DOHH2 (cell line): ENCODE results near the gene ENTPD7.

ENCODE experiments used
- CTCF ChIP-seq: fragments of 200-600 bp; sonication (generic); IDR thresholded peaks from one replicate; pipeline ENCODE4 v1.5.1; 2014; ENCODE audit warnings: antibody characterized with exemption, mild to moderate bottlenecking, low read depth, low read length; ENCODE audit not compliant: poor library complexity, severe bottlenecking
- EZH2phosphoT487 ChIP-seq: fragments of 200-600 bp; sonication (generic); IDR thresholded peaks from 2 replicates; pipeline ENCODE4 v1.6.1; 2017; ENCODE audit warnings: borderline replicate concordance, mild to moderate bottlenecking, antibody characterized with exemption, low read length, moderate library complexity, mixed read lengths

DNA sequence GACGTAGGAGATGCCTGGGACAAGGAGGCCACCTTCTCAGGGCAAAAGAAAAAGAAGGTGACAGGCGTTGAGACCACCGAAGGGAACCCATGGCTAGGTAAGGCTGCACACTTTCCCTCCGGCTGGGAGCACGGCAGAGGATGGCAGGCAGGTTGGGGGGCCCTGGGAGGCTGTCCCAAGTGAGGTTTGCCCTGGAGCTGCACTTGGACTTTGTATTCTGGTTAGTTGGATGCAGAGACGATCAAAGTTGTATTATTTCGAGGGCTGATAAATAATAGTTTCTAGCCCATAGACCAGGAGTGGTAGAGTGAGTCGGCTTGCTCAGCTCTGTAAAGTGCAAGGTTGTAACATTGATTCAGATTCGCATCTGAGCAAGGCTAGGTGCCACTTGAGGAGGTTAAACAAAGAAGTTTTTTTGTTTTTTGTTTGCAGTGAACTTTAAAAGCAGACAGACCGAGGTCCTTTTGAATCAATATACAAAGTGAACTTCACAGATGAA is 608 bp downstream of the ENTPD7 start:
- no peak for TF ChIP-seq CTCF
- no peak for TF ChIP-seq EZH2phosphoT487
